GM18526 (cell line): ENCODE measurements around the gene MRPL19.

Source experiments
- POLR2A ChIP-seq: IDR thresholded peaks from 3 replicates; pipeline ENCODE4 v1.6.1; 2011; ENCODE audit not compliant: insufficient read length; ENCODE audit errors: extremely low read depth

Gene MRPL19

DNA sequence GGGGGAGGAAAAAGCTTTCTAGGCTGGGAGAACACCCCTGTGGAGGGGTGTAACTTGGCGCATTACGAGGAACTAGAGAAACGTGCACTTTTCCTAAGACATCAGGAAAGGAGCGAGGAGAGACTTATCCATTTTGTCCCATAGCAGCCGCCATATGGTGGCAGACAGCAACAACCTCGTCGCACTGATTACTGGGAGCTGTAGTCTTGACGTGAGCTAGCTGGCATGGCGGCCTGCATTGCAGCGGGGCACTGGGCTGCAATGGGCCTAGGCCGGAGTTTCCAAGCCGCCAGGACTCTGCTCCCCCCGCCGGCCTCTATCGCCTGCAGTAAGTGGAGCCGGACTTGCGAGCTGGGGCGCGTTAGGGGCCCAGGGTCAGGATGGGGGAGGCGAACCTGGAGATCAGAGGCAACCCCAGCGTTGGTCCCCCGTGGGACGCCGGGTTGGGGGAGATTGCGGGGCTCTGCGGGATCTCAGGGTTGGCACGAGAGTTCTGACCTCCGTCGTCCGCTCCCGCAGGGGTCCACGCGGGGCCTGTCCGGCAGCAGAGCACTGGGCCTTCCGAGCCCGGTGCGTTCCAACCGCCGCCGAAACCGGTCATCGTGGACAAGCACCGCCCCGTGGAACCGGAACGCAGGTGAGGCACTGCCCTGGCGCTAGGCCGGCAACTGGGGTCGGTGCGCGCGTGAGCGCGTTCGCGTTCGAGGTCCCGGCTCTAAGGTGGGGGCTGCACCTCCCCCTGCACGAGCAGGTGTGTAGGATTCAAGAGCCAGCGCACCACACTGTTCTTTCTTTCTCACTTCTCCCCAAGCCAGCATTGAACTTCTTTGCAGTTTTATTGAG is at the start of gene MRPL19:
Gene MRPL19 (plus strand): TSS at position 201 of the 843 bp plus-strand sequence. CDS start 25 bp downstream, at position 226.
- peak; percentile 45 for TF ChIP-seq POLR2A

DNA sequence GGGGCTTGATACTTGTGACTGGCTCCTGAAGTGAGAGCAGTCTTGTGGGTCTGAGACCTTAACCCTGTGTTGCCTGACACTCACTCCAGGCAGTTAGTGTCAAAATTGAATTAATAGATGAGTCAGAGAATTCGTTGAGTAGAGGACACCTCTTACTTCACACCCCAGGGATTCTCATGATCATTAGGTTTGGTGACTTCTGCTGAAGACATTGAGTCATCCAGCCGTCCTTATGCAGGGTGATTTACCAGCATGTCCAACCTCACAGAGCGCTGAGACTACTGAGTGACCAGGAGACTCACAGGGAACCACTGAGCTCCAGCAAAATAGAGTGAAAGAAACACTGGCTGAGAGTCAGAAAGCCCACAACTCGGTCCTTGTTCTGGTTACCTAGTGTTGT is 49.8 kb upstream of the MRPL19 start:
- no peak for TF ChIP-seq POLR2A

DNA sequence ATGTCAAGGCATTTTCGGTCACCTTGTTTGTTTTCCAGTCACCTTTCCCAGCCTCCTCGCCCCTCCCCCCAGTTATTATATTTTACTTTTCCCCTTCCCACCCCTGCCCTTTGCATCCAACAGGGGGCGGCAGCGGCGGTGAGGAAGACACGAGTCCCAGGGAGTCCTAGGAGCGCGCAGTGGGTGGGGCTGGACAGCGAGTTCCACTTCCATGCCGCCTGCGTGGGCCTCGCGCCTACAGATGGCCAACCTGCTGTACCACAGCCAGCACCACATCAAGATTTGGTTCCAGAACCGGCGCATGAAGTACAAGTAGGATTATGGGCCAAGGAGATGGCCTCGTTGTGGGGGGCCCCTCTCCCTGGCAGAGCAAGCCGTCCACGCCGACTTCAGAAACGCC is 48.6 kb upstream of the MRPL19 start:
- no peak for TF ChIP-seq POLR2A

DNA sequence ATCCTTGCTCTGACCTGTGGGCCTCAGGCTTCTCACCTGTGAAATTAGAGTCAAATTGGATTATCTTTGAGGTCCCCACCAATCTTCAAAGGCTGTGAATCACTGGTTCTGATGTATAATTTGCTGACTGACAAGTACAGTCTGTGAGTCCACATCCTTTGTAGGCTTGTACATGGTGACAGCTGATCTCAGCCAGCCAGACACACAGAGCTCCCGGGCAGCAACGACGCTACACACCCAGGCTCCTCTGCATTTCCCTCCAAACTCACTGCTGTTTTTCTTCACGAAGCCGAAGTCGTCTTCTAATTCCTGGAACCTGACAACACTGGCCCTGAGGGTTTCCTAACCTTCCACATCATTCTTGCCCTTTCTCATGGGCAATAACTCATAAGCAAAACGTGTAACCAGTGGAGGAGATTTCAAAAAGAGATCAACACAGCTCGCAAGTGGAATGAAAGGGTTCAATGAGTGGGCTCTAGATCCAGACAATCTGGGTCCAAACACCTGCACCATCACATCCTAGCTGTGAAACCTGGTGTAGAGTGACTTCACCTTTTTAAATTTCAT is 47.9 kb upstream of the MRPL19 start:
- TF ChIP-seq POLR2A, result no peak

DNA sequence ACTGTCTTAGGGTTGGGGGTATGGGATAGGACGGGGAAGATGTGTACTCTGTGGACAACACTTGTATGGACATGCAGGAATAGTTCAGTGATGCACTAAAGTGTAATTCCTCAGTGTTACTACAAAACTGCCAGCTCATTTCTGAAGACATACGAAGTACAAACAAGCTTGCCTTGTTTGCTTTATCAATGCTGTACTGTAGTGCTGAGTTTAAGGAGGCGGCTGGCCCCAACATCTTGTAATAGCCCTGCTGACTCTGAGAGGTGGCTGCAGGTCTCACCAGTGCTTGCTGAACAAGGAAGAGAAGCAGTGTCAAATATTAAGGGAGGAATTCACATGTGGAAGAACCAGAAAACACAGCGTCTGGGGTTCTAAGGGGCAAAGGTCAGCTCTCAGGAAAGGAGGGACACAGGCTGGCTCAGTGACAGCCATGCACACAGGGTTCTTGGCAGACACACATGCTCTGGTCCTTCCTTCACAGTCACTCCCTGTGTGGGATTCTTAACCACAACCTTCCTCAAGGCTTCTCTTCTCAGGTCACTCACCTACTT is 46.0 kb upstream of the MRPL19 start:
- no peak for TF ChIP-seq POLR2A

DNA sequence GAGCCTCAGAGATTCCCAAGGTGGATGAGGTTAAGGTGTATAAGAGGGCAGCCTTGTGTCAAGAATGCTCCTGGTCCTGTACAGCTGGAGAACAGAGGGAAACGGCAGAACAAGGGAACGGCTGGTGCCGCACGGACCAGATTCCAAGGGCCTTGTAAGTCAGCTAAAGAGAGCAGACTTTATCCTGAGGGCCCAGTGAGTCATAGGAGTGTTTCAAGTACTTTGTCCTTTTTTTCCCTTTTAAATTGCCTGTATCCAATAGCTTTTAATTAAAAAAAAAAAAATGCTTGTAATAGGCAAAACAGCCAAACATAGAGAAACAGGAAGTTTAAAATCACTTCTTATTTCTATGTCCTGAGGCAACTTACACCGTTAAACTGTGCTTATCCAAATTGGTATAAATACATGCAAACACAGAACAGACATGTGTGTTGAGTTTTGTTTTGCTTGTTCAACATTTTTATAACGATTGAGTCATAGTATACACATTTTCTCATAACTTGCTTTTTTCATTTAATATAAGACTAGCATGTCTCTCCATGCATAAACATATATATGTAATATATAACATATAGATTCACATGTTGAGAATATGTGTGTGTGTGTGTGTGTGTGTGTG is 43.8 kb upstream of the MRPL19 start:
- TF ChIP-seq POLR2A, result no peak

DNA sequence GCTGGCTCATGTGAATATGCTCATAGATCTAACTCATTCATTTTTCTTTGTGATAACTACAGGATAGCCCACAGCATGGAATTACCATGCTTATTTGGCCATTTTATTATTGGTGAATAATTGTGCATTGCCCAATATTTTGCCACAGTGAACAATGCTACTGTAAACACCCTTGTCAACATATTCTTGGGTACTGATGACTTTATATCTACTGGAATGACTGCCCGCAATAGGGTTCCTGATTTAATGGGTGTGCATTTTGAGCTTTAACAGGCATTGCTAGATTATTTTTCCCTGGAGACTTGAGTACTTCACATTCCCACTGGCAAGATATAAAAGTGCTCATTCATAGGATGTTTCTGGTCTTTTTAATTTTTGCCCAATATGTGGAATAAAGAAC is 43.1 kb upstream of the MRPL19 start:
- no peak for TF ChIP-seq POLR2A

DNA sequence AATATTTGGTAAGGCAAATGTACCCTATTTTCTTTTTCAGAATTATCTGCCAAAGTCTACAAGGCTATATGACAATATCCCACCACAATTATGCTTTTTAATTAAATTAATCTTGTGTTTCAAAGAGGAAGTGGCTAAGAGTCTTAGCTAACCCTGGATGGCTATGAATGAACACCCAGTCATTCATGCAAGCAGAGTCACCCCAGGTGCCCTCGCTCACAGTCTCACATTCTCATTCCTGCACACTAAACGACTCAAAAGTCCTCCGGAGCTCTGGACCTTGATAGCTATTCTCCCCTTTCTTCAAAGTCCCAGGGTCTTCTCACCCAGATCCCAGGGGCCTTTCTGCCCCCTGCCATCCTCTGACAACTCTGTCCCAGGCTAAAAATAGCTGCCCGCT is 42.1 kb upstream of the MRPL19 start:
- TF ChIP-seq POLR2A, result no peak

DNA sequence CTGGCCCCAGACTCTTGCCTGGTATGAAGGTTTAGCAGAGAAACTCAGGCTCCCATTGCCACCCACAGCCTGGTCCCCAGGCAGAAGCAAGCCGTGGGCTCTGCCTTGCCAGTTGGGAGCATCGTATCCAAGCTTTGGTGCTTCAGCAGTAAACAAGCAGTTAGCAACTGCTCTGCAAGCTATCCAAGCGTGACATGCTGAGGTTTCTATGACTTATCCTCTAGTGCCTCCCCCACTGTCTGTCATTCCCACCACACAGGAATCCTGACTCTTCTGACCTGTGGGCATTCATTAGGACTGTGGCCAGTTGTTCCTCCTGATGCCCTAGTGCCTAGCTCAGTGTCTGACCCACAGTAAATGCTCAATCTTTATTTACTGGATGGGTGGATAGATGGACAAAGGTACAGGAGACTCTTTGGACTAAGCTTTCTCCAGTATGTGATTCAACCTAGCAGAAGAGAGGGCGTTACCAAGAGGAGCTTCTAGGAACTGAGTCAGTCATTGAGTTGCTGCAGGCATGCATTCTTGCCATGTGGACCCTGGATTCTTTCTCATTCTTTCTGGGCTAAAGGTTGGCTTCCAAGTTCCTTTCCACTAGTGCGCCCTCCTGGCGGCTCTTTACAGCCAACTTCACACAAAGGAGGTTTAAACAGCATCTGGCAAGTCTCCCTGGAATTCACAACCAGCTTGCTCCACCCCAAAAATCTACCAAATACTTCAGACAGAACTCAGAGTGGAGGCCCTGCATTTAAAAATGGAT is 40.6 kb upstream of the MRPL19 start:
- no peak for TF ChIP-seq POLR2A

DNA sequence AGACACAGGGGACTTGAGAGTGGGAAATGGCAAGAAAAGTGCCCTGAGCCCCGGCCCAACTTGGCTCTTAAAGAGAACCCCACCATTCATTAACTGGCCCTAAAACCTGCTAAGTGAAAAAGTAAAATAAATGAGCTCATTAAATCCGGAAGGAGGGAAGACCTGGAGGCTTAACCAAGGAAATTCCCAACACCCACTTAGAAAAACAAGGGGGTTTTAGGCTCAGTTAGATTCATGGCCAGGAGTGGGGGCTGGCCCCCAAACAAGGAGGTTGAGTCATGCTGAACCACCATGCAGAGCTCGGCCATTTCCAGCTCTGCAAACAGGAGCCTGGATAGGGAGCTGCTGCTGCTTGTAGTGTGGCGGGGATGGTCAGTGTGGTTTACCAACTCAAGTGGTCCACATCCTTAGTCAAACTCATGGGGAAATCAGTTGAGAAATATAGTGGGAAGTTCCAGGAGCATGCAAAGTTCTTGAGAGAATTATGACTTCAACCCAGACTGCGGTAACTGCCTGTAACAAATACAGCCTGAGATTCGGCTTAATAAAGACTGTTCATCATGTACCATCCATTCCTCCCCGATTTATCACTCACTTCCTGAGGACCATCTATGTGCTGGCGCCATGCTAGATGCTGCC is 39.7 kb upstream of the MRPL19 start:
- TF ChIP-seq POLR2A, result no peak

DNA sequence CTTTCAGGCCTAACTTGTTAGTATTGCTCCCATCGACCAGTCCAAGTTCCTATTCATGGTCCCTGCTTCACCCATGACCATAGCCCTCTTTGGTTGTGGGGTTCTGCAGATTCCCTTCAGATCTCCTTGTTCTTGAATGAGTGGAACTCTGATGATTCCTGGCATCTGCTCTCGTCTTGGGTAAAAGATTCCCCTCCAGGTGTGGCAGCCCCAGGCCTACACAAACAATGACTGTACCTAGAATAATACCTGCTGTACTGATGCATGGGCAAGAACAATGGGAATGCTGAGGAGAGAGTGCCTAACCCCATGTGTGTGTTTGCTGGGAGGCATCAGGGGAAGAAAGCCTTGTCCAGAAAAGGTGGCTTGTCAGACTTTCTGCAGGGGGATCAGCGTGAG is 39.2 kb upstream of the MRPL19 start:
- no peak for TF ChIP-seq POLR2A

DNA sequence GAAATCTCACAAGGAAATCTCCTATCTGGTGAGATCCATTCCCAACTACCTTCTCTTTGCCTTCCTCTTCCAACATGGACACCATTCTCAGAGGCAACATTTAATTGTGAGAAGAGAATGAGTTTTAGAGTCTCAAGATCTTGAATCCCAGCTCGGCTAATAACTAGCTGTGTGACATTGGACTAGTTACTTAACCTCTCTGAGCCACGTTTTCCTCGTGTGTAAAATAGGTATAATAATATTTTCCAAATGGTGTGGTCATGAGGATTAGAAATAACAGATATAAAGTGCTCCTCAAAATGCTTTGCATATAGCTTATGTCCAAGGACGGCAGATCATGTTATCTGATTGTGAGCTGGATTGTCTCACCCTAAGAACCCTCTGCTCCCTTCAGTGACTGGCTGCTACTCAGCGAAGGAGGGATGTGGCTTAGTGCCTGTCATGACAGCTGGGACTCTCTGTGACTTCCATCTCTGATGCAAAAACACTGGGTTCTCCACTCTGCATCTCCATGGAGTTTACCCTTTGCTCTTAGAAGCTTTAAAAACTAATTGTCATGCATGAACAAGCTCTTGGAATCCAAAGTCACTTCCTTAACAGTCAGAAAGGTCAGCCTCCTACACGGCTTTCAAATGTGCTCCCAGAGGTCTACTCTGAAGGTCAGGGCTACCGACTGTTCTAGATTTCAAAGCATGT is 38.4 kb upstream of the MRPL19 start:
- TF ChIP-seq POLR2A, result no peak

DNA sequence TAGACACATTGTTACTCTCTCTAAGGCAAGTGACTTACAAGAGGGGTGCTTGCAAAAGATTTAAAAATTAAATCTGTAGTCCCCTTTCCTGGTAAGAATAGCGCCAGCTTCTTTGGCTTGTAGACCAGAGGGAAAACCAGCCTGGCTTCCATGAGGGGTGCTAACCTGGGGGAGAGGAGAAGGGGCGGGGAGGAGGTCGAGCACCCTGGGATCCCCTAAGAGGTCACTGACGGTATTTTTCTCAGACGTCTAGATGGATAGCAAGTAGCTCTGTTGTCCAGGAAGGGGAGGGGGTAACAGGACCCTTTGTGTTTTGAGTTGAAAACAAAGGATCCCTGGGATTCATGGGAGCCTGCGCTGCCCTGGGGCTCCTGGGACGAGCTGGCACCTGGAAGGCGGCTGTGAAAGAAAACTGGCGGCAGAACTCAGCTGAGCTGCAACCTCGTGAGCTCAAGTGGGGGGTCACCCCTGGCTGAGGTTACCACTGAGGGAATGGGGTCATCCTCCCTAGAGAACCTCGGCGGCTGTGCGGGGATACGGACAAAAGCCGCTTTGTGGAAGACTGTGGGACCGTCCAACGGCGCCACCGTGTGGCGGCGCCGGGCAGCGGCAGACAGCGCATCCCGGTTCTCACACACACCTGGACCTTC is 37.8 kb upstream of the MRPL19 start:
- no peak for TF ChIP-seq POLR2A

DNA sequence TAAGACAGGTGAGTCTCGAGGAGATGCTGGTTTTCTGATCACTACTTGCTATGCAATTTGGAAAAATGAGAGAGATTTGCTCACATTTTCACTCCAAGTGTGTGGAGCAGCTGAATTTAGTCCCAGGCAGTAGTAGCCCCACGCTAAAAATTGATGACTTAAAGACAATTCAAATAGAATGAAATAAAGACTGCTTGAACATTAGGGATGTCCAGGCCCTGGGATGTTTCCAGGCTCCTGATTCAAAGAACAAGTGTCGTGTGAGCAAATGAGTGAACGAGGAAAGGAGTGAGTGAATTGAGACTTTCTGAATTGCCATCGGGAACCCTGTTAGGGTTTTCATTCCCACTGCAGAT is 37.3 kb upstream of the MRPL19 start:
- no peak for TF ChIP-seq POLR2A
